Activated T-cell treated with anti-CD3 and anti-CD28 coated beads for 24 hours (primary cell): ENCODE data around the gene RAP1GAP2.
"Not testable (repeated sequence)": the region's sequence is repeated elsewhere in the genome, so short reads cannot be mapped to it uniquely, and the experiment has no call there.

Source experiments
- DNase-seq: peaks from one replicate; pipeline ENCODE4 v3.0.0-alpha.2; 2020; ENCODE audit warnings: low read depth

Gene RAP1GAP2

DNA sequence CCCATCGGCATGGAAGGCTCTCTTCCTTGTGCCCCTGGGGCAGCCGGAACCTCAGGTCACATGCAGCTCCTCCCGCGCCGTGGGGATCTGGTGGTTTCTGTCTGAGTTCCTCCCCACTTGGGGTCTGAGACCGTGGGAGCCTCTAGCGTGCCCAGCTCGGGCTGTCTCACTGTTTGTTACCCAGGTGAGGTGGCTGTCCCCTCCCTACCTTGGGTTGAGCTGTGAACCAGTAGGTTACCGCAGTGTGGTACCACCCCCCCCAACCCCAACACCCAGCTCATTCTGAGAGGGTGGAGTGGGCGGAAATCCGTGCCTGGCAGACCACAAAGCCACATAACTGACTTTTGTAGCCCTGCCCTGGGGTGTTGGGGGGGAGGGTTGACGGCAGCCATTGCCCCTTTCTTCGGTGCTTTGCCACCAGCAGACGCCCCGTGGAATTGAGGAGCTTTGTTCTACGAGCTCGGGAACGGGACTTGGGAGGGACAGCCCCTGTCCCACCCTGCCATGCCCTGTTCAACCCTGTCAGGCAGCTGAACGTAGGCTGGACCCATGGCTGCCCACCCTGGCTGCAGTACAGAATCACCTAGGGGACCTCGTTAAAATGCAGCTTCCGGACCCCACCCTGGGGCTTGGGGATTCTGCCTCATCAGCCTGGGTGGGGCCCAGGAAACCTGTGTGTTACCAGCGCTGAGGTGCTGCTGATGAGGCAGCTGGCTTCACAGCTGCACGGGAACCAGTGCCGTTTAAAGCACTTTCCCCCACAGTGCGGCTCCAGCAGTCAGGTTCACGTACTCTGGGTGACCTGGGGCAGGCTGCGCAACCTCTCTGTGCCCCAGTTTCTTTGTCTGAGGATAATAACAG lies 18.5 kb downstream of the RAP1GAP2 start:
- peak; percentile 80 for DNase-seq

DNA sequence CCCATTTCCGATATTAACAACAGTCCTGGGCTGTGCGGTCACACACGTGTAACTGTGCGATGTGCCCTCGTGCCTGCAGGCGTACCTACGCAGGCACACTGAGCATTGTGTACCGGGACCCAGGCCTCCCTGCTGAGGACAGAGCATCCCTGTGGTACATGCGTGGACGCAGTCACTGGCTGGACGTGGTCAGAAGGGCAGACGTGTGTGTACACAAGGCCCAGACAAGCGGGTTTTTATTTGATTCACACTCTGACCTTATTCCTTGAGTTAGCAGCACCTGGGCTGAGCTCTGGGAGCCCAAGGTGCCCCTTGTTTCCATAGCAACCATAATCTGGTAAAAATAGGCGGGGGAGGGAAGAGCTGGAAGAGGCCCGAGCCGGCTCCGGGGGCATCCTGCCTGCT lies 19.5 kb downstream of the RAP1GAP2 start:
- DNase-seq = no peak

DNA sequence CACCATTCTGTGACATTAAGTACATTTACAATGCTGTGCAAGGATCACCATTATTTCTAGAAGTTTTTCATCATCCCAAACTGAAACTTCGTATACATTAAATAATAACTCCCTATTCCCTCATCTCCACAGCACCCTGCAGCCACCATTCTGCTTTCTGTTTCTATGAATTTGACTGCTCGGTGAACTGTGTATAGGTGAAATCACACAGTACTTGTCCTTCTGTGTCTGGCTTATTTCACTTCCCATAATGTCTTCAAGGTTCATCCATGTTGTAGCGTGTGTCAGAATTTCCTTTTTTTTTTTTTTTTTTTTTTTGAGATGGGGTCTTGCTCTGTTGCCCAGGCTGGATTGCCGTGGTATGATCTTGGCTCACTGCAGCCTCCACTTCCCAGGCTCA lies 20.4 kb downstream of the RAP1GAP2 start:
- DNase-seq = no peak

DNA sequence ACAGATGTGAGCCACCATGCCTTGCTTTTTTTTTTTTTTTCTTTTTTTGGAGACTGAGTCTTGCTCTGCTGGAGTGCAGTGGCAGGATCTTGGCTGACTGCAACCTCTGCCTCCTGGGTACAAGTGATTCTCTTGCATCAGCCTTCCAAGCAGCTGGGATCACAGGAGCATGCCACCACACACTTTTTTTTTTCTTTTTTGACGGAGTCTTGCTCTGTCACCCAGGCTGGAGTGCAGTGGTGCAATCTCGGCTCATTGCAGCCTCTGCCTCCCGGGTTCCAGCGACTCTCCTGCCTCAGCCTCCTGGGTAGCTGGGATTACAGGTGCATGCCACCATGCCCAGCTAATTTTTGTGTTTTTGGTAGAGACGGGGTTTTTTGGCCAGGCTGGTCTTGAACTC lies 23.1 kb downstream of the RAP1GAP2 start:
- not testable (repeated sequence) for DNase-seq

DNA sequence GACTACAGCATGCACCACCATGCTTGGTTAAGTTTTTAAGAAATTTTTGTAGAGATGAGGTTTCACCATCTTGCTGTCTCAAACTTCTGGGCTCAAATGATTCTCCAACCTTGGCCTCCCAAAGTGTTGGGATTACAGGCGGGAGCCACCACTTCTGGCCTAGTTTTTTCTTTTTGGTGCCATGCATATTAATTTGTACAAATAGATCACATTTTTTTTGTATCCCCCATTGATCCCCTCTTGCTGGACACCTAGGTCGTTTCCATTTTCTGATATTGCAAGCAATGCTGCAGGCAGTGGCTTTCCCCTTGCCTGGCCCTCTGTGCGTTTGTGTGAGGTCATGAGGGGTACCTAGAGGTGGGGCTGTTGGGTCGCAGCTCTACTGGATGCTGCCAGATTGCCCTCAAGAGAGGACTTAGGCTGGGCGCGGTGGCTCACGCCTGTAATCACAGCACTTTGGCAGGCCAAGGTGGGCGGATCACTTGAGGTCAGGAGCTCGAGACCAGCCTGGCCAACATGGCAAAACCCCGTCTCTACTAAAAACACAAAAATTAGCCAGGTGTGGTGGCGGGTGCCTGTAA lies 23.8 kb downstream of the RAP1GAP2 start:
- no peak for DNase-seq

DNA sequence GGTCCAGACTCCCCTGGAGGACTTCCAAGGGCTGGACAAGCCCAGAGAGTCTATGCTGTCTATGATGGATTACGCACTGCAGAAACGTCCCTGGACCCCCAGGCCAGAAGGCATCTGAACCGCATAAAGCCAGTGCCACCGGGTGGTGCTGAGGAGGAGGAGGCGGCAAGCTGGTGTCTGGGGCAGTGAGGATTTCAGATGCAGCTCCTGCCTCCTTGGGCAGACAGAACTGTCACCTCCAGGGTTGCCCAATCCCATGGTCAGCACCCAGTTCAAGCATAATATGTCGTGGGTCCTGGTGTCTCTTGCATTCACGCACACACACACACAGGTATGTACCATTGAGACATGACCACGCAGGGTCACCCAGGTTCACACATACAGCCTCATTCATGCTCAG lies 25.6 kb downstream of the RAP1GAP2 start:
- DNase-seq = no peak

DNA sequence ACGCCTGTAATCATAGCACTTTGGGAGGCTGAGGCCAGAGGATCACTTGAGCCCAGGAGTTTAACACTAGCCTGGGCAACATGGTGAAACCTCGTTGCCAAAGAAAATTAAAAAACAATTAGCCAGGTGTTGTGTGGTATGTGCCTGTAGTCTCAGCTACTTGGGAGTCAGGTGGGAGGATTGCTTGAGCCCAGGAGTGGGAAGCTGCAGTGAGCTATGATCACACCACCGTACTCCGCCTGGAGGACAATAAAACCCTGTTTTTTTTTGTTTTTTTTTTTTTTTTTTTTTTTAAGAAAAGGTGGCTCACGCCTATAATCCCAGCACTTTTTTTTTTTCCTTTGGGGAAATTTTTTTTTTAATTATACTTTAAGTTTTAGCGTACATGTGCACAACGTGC lies 26.1 kb downstream of the RAP1GAP2 start:
- no peak for DNase-seq

DNA sequence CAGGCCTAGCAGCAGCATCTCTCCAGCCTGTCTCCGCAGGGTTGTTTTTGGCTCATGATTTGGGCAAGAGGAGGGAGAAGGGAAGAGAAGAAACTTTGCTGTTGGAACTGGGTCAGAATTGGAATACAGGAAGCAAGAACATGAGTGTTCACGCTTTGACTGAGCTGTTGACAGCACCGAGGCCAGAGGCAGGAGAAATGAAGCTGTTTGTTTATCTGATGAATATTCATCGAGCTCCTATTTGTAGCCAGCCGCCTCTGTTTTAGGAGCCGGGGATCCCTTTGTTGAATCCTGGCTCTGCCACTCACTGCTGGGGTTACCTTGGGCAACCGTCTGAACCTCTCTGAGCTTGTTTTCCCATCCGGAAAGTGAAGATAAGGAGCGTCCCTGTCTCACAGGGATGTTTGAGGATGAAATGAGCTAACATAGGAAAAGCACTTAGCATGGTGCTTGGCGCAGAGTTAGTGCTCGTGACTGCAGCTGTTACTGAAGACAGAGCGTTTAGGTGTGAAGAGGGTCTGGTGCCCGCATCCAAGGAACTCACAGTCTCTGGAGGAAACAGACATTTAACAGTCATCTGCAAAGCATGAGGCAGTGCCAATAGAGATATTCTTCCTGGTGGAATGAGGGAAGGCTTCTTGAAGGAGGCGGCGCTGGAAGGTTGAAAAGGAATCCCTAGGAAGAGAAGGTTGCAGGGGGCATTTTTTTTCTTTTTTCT lies 29.2 kb downstream of the RAP1GAP2 start:
- no peak for DNase-seq

DNA sequence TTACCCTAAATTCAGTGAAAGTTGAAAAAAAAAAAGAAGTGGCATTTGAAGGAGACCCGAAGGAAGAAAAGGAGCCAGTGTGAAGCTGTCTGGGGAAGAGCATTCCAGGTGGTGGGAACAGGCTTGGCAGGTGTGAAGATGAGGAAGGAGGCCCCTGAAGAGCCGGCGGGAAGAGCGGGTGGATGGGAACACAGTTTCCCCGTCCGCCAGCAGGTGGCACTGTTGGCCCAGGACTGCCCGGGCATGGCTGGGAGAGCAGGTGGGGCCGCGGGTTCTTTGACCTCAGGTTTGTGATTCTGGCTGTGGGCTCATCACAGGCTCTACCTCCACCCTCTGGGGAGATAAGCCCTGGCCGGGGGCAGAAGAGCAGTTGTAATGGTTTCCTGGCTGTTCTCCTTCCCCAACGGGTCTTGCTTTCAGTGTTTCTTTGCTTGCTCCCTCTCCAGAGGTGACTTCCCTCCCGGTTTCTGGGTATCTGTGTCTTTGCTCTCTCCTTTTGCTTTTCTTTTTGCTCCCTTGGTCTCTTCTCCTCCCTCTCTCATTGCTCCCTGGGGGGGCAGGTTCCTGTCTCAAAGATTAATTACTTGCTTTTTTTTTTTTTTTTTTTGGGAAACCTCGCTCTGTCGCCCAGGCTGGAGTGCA lies 32.3 kb downstream of the RAP1GAP2 start:
- DNase-seq = peak; percentile 69

DNA sequence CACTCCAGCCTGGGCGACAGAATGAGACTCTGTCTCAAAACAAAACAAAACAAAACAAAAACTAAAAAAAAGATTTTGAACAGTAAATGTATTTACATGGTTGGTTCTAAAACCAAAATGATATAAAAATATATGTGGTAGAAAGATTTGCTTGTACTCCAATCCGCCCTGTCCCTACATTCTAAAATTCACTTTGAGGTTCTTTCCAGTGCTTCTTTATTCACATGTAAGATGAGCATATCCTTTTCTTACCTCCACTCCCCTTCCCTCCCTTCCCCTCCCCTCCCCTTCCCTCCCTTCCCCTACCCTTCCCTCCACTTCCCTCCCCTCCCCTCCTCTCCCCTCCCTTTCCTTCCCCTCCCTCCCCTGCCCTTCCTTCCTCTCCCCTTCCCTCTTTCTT lies 34.4 kb downstream of the RAP1GAP2 start:
- DNase-seq = no peak

DNA sequence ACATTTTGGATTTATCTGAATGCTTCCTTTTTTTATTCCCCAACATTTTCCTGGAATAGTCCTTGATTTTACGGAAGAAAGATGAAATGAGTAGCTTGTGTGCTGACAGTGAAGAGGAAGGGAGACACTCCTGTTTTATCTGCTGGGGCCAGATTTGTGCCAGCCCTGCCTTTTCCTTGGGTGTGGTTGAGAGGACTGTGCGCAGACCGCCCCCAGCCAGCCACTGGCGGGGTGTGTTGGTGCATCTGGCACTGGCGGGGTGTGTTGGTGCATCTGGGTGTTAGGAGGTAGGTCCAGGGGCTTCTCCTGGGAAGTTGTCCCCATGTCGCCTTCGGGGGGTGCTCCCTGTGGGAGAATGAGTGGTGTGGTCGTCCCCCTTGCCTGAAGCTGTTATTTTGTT lies 39.5 kb downstream of the RAP1GAP2 start:
- no peak for DNase-seq

DNA sequence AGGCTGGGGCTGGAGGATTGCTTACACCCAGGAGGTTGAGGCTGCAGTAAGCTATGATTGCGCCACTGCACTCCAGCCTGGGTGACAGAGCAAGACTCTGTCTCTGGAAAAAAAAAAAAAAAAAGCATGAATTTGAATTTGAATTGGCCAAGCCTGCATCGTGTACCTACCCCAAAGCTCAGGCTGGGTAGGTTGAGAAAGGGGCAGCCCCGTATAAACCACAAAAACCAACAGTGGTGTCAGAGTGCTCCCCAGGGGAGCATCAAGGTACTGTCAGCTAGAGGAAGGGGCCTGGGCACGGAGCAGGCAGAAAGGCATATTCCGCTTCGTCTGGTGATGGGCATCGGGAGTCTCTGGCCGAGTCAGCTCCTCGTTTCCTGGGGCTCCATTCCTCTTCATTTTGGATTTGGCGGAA lies 40.9 kb downstream of the RAP1GAP2 start:
- peak; percentile 39 for DNase-seq

DNA sequence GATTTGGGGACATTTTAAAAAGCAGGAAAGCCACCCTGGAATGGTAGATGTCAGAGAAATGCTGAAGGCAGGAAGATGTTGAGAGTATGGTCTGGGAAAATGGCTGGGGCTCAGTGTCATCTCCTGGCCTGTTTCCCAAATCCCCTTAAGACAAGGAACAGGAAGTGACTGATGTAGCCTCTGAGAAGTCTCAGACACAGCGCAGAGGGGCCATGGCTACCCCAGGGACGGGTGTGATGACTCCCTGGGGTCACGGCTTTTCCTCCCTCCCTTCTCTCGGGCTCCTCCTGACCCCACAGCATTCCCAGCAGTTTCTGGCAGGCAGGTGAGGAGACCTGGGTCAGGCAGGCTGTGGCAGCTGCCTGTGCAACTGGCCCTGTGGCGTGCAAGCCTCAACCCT lies 45.4 kb downstream of the RAP1GAP2 start:
- DNase-seq = no peak

DNA sequence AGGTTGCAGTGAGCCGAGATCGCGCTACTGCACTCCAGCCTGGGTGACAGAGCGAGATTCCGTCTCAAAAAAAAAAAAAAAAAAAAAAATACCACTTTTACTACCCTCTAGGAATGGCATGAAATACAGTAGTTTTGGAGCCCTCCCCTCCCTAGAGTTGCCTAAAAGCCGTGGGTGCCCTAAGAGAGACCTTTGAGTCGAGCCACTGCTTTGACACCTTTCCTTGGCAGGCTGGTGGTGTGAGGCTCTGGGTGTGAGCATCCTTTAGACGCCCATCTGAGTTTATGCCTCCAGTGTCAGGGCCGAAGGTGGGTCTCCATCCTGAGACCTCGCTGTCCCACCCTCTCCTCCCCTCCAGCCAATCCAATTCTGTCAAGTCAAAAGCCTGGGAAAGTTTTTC lies 46.2 kb downstream of the RAP1GAP2 start:
- DNase-seq = no peak

DNA sequence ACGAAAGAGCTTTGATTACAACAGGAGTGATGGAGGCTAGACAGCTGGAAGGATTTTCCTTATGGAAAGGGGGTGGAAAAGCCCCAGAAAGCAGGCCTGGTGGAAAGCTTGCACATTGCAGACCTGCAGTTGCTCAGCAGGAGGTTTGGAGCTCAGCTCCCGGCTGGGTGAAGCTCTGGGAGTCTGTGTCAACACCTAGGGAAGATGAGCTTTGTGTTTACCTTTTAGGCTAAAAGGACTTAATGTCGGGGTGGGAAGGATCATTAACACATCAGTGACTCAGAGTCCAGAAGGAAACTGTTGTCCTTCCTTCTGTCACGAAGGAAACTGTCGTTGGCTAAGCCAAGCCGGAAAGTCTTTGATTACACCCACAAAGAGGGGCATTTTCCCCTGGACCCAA lies 48.2 kb downstream of the RAP1GAP2 start:
- no peak for DNase-seq

DNA sequence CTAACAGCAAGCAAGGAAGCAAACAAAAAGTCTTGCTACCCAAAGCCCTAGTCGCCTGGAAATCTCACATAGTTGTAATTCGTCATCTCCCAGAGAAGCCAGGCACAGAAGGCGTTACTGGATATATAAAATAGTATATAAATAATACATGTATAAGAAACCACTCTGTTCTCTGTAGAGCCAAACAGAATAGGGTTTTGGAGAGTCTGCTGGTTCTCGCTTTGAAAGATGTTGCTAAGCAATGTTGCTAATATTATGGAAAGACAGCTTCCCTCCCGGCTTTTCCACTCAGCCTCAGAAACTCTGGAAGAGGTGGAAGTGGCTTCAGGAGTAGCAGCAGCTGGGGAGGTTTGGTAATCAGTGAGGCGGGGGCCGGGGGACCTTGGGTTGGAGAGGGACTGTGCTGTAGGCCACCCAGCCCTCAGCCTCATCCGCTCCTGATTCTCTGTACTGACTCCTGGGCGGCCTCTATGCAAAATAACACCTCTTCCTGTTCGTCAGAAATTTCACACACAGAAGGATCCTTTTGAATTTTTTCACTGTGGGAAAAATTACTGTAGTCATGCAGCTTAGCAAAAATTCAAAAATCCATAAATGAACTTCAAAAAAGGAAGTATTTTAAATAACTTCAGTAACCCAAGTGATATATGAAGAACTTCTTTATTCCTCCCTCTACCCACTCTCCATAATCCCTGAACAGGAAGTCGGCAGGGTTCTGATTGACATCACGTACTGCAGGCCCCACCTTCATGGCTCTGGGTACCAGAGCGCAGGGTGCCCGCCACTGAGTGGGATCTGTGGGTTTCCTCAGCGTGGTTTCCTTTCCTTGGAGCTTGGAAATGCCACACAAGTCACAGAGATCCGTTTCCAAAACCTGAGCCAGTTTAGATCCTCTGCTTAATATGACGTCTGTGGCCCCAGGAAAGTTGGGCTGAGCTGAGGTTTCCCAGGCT lies 51.4 kb downstream of the RAP1GAP2 start:
- DNase-seq = no peak

DNA sequence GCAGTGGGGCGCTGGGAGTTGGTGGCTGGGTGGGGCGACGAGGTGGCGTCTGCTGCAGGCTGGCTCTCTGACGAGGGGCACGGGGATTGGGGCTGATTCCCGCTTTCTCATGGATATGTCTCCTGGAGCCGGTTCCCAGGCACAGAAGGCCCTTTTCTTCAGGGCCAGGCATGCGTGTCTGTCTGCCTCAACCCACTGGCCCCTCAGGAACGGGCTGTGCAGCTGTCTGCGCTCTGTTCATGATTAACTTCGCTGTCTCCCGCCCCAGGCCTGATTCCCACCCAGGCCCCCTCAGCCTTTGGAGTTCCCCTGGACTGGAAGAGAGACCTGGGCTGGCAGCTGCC lies 53.1 kb downstream of the RAP1GAP2 start:
- DNase-seq = no peak

DNA sequence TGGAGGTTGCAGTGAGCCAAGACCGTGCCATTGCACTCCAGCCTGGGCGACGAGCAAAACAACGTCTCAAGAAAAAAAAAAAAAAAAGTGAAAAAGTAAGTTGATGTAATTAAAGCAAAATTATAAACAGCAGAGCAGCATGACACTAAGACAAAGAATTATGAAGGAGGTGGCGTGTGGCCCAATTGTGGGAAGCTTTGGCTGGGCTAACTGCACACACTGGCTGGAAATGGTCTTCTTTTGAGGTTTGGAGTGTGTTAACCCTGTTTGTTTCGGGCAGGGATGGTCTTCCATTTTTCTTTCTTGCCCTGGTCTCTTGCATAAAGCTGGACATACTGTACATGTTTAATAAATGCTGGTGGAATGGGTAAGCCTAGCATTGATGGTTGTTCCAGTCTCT lies 54.8 kb downstream of the RAP1GAP2 start:
- DNase-seq = no peak

DNA sequence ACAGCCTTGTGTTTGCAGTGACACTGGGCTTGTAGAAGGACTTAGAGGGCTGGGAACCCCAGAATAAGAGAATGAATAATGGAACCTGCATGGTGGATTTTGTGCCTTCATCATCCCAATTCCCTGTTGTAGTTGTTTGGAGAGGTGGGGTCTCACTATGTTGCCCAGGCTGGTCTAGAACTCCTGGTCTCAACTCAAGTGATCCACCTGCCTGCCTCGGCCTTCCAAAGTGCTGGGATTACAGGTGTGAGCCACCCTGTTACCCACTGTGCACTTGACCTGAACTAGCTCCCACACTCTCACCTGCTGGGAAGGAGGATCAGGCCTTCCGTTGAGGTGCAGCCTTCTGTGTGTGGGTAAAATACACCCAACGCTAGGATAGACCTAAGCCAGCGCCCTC lies 55.4 kb downstream of the RAP1GAP2 start:
- no peak for DNase-seq

DNA sequence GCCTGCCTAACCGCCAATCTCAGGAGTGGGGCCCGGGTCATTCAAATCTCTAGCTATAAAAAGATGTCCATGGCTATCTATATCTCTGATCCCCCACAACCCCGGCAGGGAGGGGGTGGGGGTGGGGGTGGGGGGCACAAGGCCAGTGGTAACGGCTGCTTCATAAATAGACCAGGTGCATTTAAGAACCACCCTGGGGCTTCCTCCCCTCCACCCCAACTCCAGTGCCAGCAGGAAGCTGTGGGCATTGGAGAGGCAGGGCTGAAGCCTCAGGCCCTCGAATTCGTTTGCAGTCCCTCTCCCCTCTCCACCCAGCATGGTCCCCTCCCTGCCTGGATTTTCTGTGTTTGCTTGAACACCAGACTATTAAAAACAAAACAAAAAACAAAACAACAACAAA lies 56.0 kb downstream of the RAP1GAP2 start:
- DNase-seq = no peak

DNA sequence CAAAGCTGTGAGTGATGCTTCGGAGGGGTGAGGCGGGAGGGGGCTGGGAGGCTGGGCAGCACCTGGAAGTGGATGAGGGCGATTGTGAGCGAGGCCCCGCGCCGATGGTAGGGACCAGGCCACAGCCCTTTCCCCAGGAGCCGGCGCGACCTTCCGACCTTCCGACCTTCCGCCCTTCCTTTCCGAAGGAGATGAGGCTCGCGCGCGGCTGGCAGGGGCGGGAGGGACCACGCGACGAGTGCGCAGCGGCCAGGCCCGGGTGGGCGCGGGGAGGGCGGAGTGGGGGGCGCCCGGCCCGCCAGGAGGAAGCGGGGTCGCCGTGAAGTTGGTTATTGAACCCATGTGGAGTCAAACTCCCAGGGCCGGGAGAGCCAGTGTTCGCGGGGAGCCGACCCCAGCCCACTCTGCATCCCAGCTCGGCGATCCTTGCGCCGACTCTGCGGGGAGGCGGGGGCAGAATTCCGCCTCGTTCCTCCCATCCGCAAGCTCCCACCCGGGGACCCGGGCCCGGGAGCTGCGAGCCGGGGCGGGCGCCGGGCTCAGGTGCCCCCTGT lies 56.6 kb downstream of the RAP1GAP2 start:
- no peak for DNase-seq
